ENCODE data around the gene ANKRD27.
A peak's percentile ranks its signal among the peaks of the same experiment; 100 is the strongest.
"Not testable (repeated sequence)": the region's sequence is repeated elsewhere in the genome, so short reads cannot be mapped to it uniquely, and the experiment has no call there.

ANKRD27 gene

DNA sequence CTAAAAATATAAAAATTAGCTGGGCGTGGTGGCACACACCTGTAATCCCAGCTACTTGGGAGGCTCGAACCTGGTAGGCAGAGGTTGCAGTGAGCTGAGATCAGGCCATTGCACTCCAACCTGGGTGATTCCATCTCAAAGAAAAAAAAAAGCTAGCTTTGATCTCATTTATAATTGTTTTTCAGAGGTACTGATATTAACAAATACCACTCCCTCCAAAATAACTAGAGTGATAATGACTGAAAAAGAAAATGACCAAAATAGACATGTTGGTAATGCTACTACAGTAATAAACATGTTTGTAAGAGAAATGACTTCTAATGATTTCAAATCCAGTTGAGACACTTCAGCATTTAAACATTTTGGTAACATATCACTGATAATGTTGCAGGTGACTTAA lies 81.0 kb downstream of the ANKRD27 start:
- Histone ChIP-seq H3K27me3 (ENCODE audit: control insufficient read depth in 1 of 2, insufficient read depth in 2 of 2, low read length in 2 of 2) (no peaks in the 10 kb centered on the region), H3K27ac (ENCODE audit: low read depth, low read length) (no peak overlapping the region), H3K4me3 (ENCODE audit: low read depth in 1 of 2, low read length in 2 of 2) (no peak overlapping the region), H3K4me1 (ENCODE audit: control insufficient read depth in 1 of 2, insufficient read depth in 2 of 2, low read length in 2 of 2) (no peaks in the 10 kb centered on the region), H3K9ac (ENCODE audit: low read depth in 1 of 2, low read length in 2 of 2) (no peak overlapping the region), H3K36me3 (ENCODE audit: control insufficient read depth in 1 of 2, insufficient read depth in 2 of 2, low read length in 2 of 2) (peaks cover 17 to 48% of the 10 kb centered on the region in 2 donors), H3K9me3 (ENCODE audit: control insufficient read depth in 1 of 2, low read length in 2 of 2) (no peaks in the 10 kb centered on the region)

DNA sequence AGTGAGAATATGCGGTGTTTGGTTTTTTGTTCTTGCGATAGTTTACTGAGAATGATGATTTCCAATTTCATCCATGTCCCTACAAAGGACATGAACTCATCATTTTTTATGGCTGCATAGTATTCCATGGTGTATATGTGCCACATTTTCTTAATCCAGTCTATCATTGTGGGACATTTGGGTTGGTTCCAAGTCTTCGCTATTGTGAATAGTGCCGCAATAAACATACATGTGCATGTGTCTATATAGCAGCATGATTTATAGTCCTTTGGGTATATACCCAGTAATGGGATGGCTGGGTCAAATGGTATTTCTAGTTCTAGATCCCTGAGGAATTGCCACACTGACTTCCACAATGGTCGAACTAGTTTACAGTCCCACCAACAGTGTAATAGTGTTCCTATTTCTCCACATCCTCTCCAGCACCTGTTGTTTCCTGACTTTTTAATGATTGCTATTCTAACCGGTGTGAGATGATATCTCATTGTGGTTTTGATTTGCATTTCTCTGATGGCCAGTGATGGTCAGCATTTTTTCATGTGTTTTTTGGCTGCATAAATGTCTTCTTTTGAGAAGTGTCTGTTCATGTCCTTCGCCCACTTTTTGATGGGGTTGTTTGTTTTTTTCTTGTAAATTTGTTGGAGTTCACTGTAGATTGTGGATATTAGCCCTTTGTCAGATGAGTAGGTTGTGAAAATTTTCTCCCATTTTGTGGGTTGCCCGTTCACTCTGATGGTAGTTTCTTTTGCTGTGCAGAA lies 87.1 kb downstream of the ANKRD27 start:
- H3K36me3 ChIP-seq (ENCODE audit: control insufficient read depth in 1 of 2, insufficient read depth in 2 of 2, low read length in 2 of 2), result peaks cover 6 to 29% of the 10 kb centered on the region in 2 donors
- H3K27me3 ChIP-seq (ENCODE audit: control insufficient read depth in 1 of 2, insufficient read depth in 2 of 2, low read length in 2 of 2); H3K9ac ChIP-seq (ENCODE audit: low read depth in 1 of 2, low read length in 2 of 2): not testable (repeated sequence)

DNA sequence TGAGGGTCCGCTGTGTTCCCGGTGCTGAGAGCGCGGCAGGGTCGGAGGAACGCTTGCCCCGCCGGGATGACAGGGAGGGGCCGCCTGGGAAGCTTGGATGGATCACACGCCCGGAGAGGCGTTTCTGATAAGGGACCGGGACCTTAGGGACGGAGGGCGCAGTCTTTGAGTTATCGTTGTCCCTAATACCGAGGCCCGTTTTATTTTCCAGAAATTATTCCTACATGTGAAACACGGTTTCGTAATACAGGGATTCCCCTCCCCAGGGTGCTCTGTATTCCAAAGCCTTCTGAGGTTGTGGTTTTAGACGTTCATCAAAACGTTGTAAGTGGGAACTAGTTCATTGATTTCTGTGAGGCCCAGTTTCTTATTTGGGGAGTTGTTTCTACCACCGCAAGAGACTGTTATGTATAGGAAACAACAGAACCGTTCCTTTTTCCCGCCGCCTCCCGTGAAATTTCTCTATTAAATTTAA lies 93.2 kb downstream of the ANKRD27 start:
- Histone ChIP-seq H3K4me3 (ENCODE audit: low read depth in 1 of 2, low read length in 2 of 2) (peak overlapping the region; percentile 79 to 86), H3K9ac (ENCODE audit: low read depth in 1 of 2, low read length in 2 of 2) (peak overlapping the region; percentile 62 to 86), H3K36me3 (ENCODE audit: control insufficient read depth in 1 of 2, insufficient read depth in 2 of 2, low read length in 2 of 2) (peaks cover 10 to 24% of the 10 kb centered on the region in 2 donors), H3K4me1 (ENCODE audit: control insufficient read depth in 1 of 2, insufficient read depth in 2 of 2, low read length in 2 of 2) (peaks cover 10 to 12% of the 10 kb centered on the region in 2 donors), H3K9me3 (ENCODE audit: control insufficient read depth in 1 of 2, low read length in 2 of 2) (no peaks in the 10 kb centered on the region), H3K27ac (ENCODE audit: low read depth, low read length) (peak overlapping the region; percentile 55), H3K27me3 (ENCODE audit: control insufficient read depth in 1 of 2, insufficient read depth in 2 of 2, low read length in 2 of 2) (no peaks in the 10 kb centered on the region)

More for the DNA sequence above, 87.1 kb downstream of the ANKRD27 start:
- H3K4me3 ChIP-seq (ENCODE audit: low read depth in 1 of 2, low read length in 2 of 2); H3K9me3 ChIP-seq (ENCODE audit: control insufficient read depth in 1 of 2, low read length in 2 of 2); H3K4me1 ChIP-seq (ENCODE audit: control insufficient read depth in 1 of 2, insufficient read depth in 2 of 2, low read length in 2 of 2); H3K27ac ChIP-seq (ENCODE audit: low read depth, low read length): not testable (repeated sequence)

DNA sequence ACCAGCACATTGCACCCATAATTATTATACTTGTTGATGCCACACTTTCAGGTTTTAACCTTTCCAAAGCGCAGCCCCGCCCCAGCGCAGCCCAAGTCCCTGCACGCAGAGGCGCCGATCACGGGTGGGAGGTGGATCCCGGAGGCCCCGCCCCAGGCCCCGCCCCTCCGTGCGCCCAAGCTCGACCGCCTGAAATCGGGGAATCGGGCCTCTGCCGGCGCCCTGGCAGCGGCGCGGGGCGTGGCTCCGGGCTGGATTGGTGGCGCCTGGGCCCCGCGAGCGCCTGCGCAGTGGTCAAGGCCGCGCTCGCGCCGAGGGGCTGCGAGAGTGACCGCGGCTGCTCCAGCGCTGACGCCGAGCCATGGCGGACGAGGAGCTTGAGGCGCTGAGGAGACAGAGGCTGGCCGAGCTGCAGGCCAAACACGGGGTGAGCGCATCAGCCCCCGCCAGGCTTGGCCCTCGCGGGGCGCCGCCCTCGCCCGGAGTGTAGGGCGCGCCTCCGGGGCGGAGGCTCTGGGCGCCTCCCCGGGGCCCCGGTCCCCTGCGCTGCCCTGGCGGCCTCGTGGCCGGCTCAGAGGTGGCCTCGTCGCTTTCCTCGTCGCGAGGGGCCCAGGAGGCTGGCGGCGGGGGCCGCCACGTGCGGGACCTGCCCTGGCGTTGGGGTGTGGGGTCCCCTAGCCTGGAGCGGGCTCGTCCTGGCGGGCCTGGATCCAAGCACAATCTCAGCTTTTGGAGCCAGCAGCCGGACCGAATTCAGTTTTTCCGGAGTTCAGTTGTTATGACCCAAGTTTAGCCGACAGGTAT lies 93.9 kb downstream of the ANKRD27 start, which contains the start of gene PDCD5:
PDCD5 (plus strand) TSS at position 290 of the 804 bp plus-strand sequence; CDS start at position 362, 72 bp downstream.
- Histone ChIP-seq H3K9ac (ENCODE audit: low read depth in 1 of 2, low read length in 2 of 2) (peak within 1 kb of the TSS; percentile 62 to 86), H3K27ac (ENCODE audit: low read depth, low read length) (peak within 1 kb of the TSS; percentile 55), H3K27me3 (ENCODE audit: control insufficient read depth in 1 of 2, insufficient read depth in 2 of 2, low read length in 2 of 2) (no peaks in the 10 kb centered on the region), H3K9me3 (ENCODE audit: control insufficient read depth in 1 of 2, low read length in 2 of 2) (no peaks in the 10 kb centered on the region), H3K4me1 (ENCODE audit: control insufficient read depth in 1 of 2, insufficient read depth in 2 of 2, low read length in 2 of 2) (peaks cover 10 to 12% of the 10 kb centered on the region in 2 donors), H3K36me3 (ENCODE audit: control insufficient read depth in 1 of 2, insufficient read depth in 2 of 2, low read length in 2 of 2) (peaks cover 5 to 18% of the 10 kb centered on the region in 2 donors), H3K4me3 (ENCODE audit: low read depth in 1 of 2, low read length in 2 of 2) (peak within 1 kb of the TSS; percentile 86 to 87)

DNA sequence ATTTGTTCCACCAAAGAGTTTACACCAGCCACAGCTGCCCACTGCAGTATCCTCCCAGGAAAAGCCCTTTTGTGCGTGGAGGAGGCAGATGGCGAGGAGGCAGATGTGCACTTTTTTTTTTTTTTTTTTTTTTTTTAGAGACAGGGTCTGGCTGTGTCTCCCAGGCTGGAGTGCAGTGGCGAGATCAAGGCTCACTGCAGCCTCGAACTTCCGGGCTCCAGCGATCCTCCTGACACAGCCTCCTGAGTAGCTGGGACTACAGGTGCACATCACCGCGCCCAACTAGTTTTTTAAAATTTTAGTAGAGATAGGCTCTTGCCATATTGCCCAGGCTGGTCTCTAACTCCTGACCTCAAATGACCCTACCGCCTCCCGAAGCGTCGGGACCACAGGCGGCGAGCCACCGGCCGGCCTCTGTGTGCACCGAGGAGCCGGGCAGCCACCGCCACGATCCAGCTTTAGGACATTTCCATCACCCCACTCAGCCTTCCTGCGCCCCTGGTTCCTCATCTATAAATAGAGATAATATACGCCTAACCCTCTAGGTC lies 94.6 kb downstream of the ANKRD27 start:
- H3K27me3 ChIP-seq (ENCODE audit: control insufficient read depth in 1 of 2, insufficient read depth in 2 of 2, low read length in 2 of 2), result no peaks in the 10 kb centered on the region
- peak overlapping the region in 1 of 2 donors; percentile 70 for H3K9ac ChIP-seq (ENCODE audit: low read depth in 1 of 2, low read length in 2 of 2)
- H3K27ac ChIP-seq (ENCODE audit: low read depth, low read length), result no peak overlapping the region
- H3K9me3 ChIP-seq (ENCODE audit: control insufficient read depth in 1 of 2, low read length in 2 of 2), result no peaks in the 10 kb centered on the region
- H3K4me3 ChIP-seq (ENCODE audit: low read depth in 1 of 2, low read length in 2 of 2), result peak overlapping the region; percentile 86 to 87
- H3K36me3 ChIP-seq (ENCODE audit: control insufficient read depth in 1 of 2, insufficient read depth in 2 of 2, low read length in 2 of 2), result peaks cover 4 to 11% of the 10 kb centered on the region in 2 donors
- H3K4me1 ChIP-seq (ENCODE audit: control insufficient read depth in 1 of 2, insufficient read depth in 2 of 2, low read length in 2 of 2), result peaks cover 10 to 12% of the 10 kb centered on the region in 2 donors

DNA sequence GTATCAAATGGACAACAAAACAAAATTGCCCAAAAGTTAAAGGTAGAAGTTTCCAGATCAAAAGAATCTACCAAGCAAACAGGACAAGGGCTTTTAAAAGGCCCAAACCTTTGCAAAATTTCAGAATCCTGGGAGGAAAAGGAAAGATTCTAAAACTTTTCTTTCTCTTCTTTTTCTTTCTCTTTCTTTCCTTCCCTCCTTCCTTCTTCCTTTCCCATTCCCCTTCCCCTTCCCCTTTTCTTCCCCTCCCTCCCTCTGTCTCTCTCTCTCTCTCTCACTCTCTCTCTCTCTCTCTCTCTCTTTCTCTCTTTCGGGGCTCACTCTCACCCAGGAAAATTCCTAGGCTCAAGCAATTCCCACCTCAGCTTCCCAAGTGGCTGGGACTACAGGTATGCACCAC lies 98.2 kb downstream of the ANKRD27 start:
- H3K27ac ChIP-seq (ENCODE audit: low read depth, low read length), result no peak overlapping the region
- H3K4me1 ChIP-seq (ENCODE audit: control insufficient read depth in 1 of 2, insufficient read depth in 2 of 2, low read length in 2 of 2), result peaks cover 0 to 2% of the 10 kb centered on the region in 2 donors
- no peak overlapping the region for H3K9ac ChIP-seq (ENCODE audit: low read depth in 1 of 2, low read length in 2 of 2)
- H3K27me3 ChIP-seq (ENCODE audit: control insufficient read depth in 1 of 2, insufficient read depth in 2 of 2, low read length in 2 of 2), result no peaks in the 10 kb centered on the region
- no peaks in the 10 kb centered on the region for H3K9me3 ChIP-seq (ENCODE audit: control insufficient read depth in 1 of 2, low read length in 2 of 2)
- no peak overlapping the region for H3K4me3 ChIP-seq (ENCODE audit: low read depth in 1 of 2, low read length in 2 of 2)
- no peaks in the 10 kb centered on the region for H3K36me3 ChIP-seq (ENCODE audit: control insufficient read depth in 1 of 2, insufficient read depth in 2 of 2, low read length in 2 of 2)

DNA sequence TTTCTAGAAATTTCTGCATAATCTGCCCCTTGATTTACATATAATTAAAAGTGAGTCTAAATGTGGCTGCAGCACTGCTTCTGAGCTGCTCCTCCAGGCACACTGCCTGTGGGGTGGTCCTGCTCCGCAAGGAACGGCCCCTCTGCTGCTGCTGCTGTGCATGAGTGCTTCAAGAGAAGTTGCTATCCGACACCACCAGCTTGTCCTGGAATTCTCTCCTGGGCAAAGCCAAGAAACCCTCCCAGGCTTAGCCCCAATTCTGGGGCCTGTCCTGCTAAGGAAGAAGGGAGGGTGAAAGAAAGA lies 101.5 kb downstream of the ANKRD27 start:
- H3K27me3 ChIP-seq (ENCODE audit: control insufficient read depth in 1 of 2, insufficient read depth in 2 of 2, low read length in 2 of 2), result no peaks in the 10 kb centered on the region
- no peak overlapping the region for H3K4me3 ChIP-seq (ENCODE audit: low read depth in 1 of 2, low read length in 2 of 2)
- no peak overlapping the region for H3K9ac ChIP-seq (ENCODE audit: low read depth in 1 of 2, low read length in 2 of 2)
- H3K9me3 ChIP-seq (ENCODE audit: control insufficient read depth in 1 of 2, low read length in 2 of 2), result no peaks in the 10 kb centered on the region
- H3K27ac ChIP-seq (ENCODE audit: low read depth, low read length), result no peak overlapping the region
- no peaks in the 10 kb centered on the region for H3K4me1 ChIP-seq (ENCODE audit: control insufficient read depth in 1 of 2, insufficient read depth in 2 of 2, low read length in 2 of 2)
- no peaks in the 10 kb centered on the region for H3K36me3 ChIP-seq (ENCODE audit: control insufficient read depth in 1 of 2, insufficient read depth in 2 of 2, low read length in 2 of 2)

DNA sequence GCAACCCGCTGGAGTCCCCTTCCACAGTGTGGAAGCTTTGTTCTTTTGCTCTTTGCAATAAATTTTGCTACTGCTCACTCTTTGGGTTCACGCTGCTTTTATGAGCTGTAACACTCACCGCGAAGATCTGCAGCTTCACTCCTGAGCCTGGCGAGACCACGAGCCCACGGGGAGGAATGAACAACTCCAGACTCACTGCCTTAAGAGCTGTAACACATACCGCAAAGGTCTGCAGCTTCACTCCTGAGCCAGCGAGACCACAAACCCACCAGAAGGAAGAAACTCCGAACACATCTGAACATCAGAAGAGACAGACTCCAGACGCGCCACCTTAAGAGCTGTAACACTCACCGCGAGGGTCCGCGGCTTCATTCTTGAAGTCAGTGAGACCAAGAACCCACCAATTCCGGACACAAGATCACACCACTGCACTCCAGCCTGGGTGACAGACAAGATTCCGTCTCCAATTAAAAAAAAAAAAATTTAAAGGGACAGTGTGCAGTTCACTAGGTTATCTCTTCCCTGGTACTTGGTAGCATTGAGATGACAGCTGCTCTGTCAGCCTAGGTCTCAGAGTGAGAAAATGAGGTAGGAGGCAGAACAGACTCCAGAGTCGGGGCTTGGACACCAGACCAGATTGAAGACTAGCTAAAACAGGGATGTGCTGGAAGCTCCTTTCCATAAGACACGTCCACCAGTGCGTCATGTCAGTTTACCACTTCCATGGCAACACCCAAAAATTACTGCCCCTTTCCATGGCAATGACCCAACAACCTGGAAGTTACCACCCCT lies 102.1 kb downstream of the ANKRD27 start:
- H3K9me3 ChIP-seq (ENCODE audit: control insufficient read depth in 1 of 2, low read length in 2 of 2); H3K27me3 ChIP-seq (ENCODE audit: control insufficient read depth in 1 of 2, insufficient read depth in 2 of 2, low read length in 2 of 2); H3K27ac ChIP-seq (ENCODE audit: low read depth, low read length); H3K36me3 ChIP-seq (ENCODE audit: control insufficient read depth in 1 of 2, insufficient read depth in 2 of 2, low read length in 2 of 2); H3K9ac ChIP-seq (ENCODE audit: low read depth in 1 of 2, low read length in 2 of 2); H3K4me3 ChIP-seq (ENCODE audit: low read depth in 1 of 2, low read length in 2 of 2); H3K4me1 ChIP-seq (ENCODE audit: control insufficient read depth in 1 of 2, insufficient read depth in 2 of 2, low read length in 2 of 2): not testable (repeated sequence)

DNA sequence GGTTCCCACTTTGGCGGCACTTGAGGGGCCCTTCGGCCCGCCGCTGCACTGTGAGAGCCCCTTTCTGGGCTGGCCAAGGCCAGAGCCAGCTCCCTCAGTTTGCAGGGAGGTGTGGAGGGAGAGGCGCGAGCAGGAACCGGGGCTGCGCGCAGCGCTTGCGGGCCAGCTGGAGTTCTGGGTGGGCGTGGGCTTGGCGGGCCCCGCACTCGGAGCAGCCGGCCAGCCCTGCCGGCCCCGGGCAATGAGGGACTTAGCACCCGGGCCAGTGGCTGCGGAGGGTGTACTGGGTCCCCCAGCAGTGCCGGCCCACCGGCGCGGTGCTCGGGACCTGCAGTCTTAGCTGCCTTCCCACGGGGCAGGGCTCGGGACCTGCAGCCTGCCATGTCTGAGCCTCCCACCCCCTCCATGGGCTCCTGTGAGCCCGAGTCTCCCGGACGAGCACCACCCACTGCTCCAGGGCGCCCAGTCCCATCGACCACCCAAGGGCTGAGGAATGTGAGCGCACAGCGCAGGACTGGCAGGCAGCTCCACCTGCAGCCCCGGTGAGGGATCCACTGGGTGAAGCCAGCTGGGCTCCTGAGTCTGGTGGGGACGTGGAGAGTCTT lies 103.4 kb downstream of the ANKRD27 start:
- H3K27me3 ChIP-seq (ENCODE audit: control insufficient read depth in 1 of 2, insufficient read depth in 2 of 2, low read length in 2 of 2); H3K27ac ChIP-seq (ENCODE audit: low read depth, low read length); H3K9ac ChIP-seq (ENCODE audit: low read depth in 1 of 2, low read length in 2 of 2); H3K4me3 ChIP-seq (ENCODE audit: low read depth in 1 of 2, low read length in 2 of 2); H3K36me3 ChIP-seq (ENCODE audit: control insufficient read depth in 1 of 2, insufficient read depth in 2 of 2, low read length in 2 of 2); H3K4me1 ChIP-seq (ENCODE audit: control insufficient read depth in 1 of 2, insufficient read depth in 2 of 2, low read length in 2 of 2); H3K9me3 ChIP-seq (ENCODE audit: control insufficient read depth in 1 of 2, low read length in 2 of 2): not testable (repeated sequence)
